Measurements from ENCODE around the gene RBM26. TPM values are rescaled to one million over a fixed set of nuclear protein-coding genes. Genes with fewer than 3 reads are reported as not detected.

The RBM26 gene
- total RNA-seq, 4 donors from 2014 or later: 54.7 to 67.5 (median 56.8) TPM

GRCh38 chr13:79442706-79443105 lies 36.7 kb upstream of the RBM26 start:
- Histone ChIP-seq H3K27ac (no peak overlapping the region), H3K9me3 (no peaks in the 10 kb centered on the region), H3K27me3 (no peaks in the 10 kb centered on the region), H3K4me3 (replicated peaks in 1 of 3) (no peak overlapping the region), H3K36me3 (no peaks in the 10 kb centered on the region), H3K4me1 (no peaks in the 10 kb centered on the region)
- intact Hi-C loops (cut with DNase I): no loop called here
- DNase-seq: no peak
- WGBS, 2 donors: 88 to 89% methylated on average over 3 of the region's 3 CpGs
- no peak for TF ChIP-seq POLR2A (IDR thresholded peaks at IDR 0.05)

GRCh38 chr13:79442221-79442620 lies 36.2 kb upstream of the RBM26 start:
- Histone ChIP-seq H3K27me3 (no peaks in the 10 kb centered on the region), H3K36me3 (no peaks in the 10 kb centered on the region), H3K9me3 (no peaks in the 10 kb centered on the region), H3K27ac (no peak overlapping the region), H3K4me1 (no peaks in the 10 kb centered on the region), H3K4me3 (replicated peaks in 1 of 3) (no peak overlapping the region)
- WGBS, 2 donors: 80 to 89% methylated on average over 1 of the region's 1 CpG
- TF ChIP-seq CTCF (IDR thresholded peaks at IDR 0.05) (no peak), POLR2A (IDR thresholded peaks at IDR 0.05) (no peak)
- DNase-seq: no peak
- intact Hi-C loops (cut with DNase I): no loop called here

- Histone ChIP-seq H3K4me3 (replicated peaks in 1 of 3) (no peak overlapping the region), H3K27ac (no peak overlapping the region), H3K4me1 (no peaks in the 10 kb centered on the region), H3K27me3 (no peaks in the 10 kb centered on the region), H3K36me3 (no peaks in the 10 kb centered on the region), H3K9me3 (no peaks in the 10 kb centered on the region)
- TF ChIP-seq POLR2A (IDR thresholded peaks at IDR 0.05) (no peak), CTCF (IDR thresholded peaks at IDR 0.05) (no peak)
- WGBS, 2 donors: 81 to 89% methylated on average over 5 of the region's 5 CpGs
- intact Hi-C loops (cut with DNase I): no loop called here
- no peak for DNase-seq
Observed at GRCh38 chr13:79440958-79441528, 35.0 kb upstream of the RBM26 start.

DNA sequence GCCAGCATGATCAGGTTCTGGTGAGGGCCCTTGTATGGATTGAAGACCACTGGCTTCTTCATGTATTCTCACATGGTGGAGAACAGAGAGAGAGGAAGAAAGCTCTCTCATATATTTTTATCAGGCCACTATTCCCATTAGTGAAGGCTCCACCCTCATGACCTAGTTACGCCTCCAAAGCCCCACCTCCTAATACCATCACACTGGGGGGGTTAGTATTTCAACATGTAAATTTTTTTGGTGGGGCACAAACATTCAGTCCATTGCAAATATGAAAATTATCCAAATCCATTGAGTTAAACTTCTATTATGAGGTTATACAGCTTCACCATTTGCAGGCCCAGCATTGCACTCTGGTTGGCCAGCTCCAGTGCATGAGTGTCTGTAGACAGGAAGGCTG lies 33.2 kb upstream of the RBM26 start:
- 90 to 96% methylated on average over 1 of the region's 1 CpG for WGBS, 2 donors
- Histone ChIP-seq H3K27ac (no peak overlapping the region), H3K4me3 (replicated peaks in 1 of 3) (no peak overlapping the region), H3K4me1 (no peaks in the 10 kb centered on the region), H3K27me3 (no peaks in the 10 kb centered on the region), H3K36me3 (no peaks in the 10 kb centered on the region), H3K9me3 (no peaks in the 10 kb centered on the region)
- TF ChIP-seq CTCF (IDR thresholded peaks at IDR 0.05) (no peak), POLR2A (IDR thresholded peaks at IDR 0.05) (no peak)
- DNase-seq: no peak
- intact Hi-C loops (cut with DNase I): no loop called here

GRCh38 chr13:79435561-79435990 lies 29.5 kb upstream of the RBM26 start:
- 85 to 92% methylated on average over 1 of the region's 1 CpG for WGBS, 2 donors

More at GRCh38 chr13:79435561-79435990, 29.5 kb upstream of the RBM26 start:
- no peak for TF ChIP-seq CTCF (IDR thresholded peaks at IDR 0.05)
- TF ChIP-seq POLR2A (IDR thresholded peaks at IDR 0.05): no peak
- no peaks in the 10 kb centered on the region for H3K36me3 ChIP-seq
- no peaks in the 10 kb centered on the region for H3K27me3 ChIP-seq
- H3K9me3 ChIP-seq: no peaks in the 10 kb centered on the region
- H3K27ac ChIP-seq: no peak overlapping the region
- H3K4me3 ChIP-seq (replicated peaks in 1 of 3): no peak overlapping the region
- no peak for DNase-seq
- intact Hi-C loops (cut with DNase I): no loop called here
- H3K4me1 ChIP-seq: no peaks in the 10 kb centered on the region

Measured in thyroid gland (tissue), 4 donors.